GM12878 (cell line): ENCODE measurements around the gene SRC. TPM values are rescaled to one million over a fixed set of nuclear protein-coding genes. Genes with fewer than 3 reads are reported as not detected.

Experiments
- ATAC-seq: fragments of 200-7000 bp; cut with Tn5 transposase; 3 replicates; pipeline ENCODE4 v1.9.1; 2020; ENCODE audit warnings: mild to moderate bottlenecking, moderate library complexity
- BruUV-seq: library from RNA; stranded (reverse); fragments of 400-500 nt; replicated peaks from 2 replicates; lab custom pipeline; 2021; lab: Mats Ljungman, UMichigan
- CTCF ChIA-PET: fragments of 300-600 bp; sonication (Branson Sonifier 250); formaldehyde crosslinking; extraction: SDS; loops from one replicate; lab custom pipeline; 2021; ENCODE audit warnings: inconsistent platforms; lab: Yijun Ruan, JAX
- POLR2A ChIA-PET: fragments of 350-600 bp; formaldehyde crosslinking; extraction: SDS; loops from one replicate; lab custom pipeline; 2021; ENCODE audit warnings: inconsistent platforms; lab: Charles Lee
- RAD21 ChIA-PET: fragments of 300-600 bp; sonication (Branson Sonifier 250); formaldehyde crosslinking; loops from one replicate; lab custom pipeline; 2023; ENCODE audit warnings: antibody characterized with exemption; ENCODE audit not compliant: unreplicated experiment; lab: Charles Lee
- SMC1A ChIA-PET: fragments of 300-600 bp; sonication (Branson Sonifier 250); formaldehyde crosslinking; loops from one replicate; lab custom pipeline; 2023; ENCODE audit not compliant: unreplicated experiment, uncharacterized antibody; lab: Charles Lee
- DNase-seq: peaks from one replicate; pipeline ENCODE4 v3.0.0-alpha.2; 2011; ENCODE audit warnings: low read depth, low spot score
- FAIRE-seq: peaks from 3 replicates; lab custom pipeline; 2011; peaks lifted over from hg19 to GRCh38; lab: Jason Lieb, UNC
- H2AFZ ChIP-seq: 2 replicates; pipeline ENCODE4 v1.6.0; 2011; ENCODE audit warnings: low read depth, low read length, control low read depth; ENCODE audit not compliant: control insufficient read depth
- H3K27ac ChIP-seq: 2 replicates; pipeline ENCODE4 v1.5.1; 2011; ENCODE audit warnings: control low read depth; ENCODE audit not compliant: control insufficient read depth, insufficient read depth
- H3K27me3 ChIP-seq, 2 experiments: replicated peaks in 1 of 2; 2 replicates each; pipeline versions ENCODE4 v1.6.0 to v1.6.1; 2011; ENCODE audit warnings: low read length in 1 of 2; ENCODE audit not compliant: control insufficient read depth in 2 of 2, insufficient read depth in 2 of 2
- H3K36me3 ChIP-seq, 2 experiments: 2 replicates each; pipeline ENCODE4 v1.5.1; 2011; ENCODE audit warnings: low read length in 1 of 2; ENCODE audit not compliant: control insufficient read depth in 2 of 2, insufficient read depth in 2 of 2
- H3K4me1 ChIP-seq: 2 replicates; pipeline ENCODE4 v1.6.1; 2011; ENCODE audit warnings: mild to moderate bottlenecking, low read length, moderate library complexity, mixed read lengths; ENCODE audit not compliant: control insufficient read depth, insufficient read depth
- H3K4me2 ChIP-seq: 2 replicates; pipeline ENCODE4 v1.6.0; 2011; ENCODE audit warnings: control low read depth; ENCODE audit not compliant: control insufficient read depth, insufficient read depth
- H3K4me3 ChIP-seq: fragments of 200-600 bp; sonication (generic); 2 replicates; pipeline ENCODE4 v1.5.1; 2016
- H3K79me2 ChIP-seq: 2 replicates; pipeline ENCODE4 v1.6.0; 2011; ENCODE audit warnings: low read length; ENCODE audit not compliant: control insufficient read depth, insufficient read depth
- H3K9ac ChIP-seq: 2 replicates; pipeline ENCODE4 v1.8.0; 2011; ENCODE audit warnings: low read length, control low read depth, mixed read lengths; ENCODE audit not compliant: control insufficient read depth, insufficient read depth
- H3K9me3 ChIP-seq: replicated peaks from 3 replicates; pipeline ENCODE4 v1.5.1; 2011; ENCODE audit warnings: mild to moderate bottlenecking, low read length; ENCODE audit not compliant: control insufficient read depth, insufficient read depth
- H4K20me1 ChIP-seq: 2 replicates; pipeline ENCODE4 v1.6.0; 2011; ENCODE audit not compliant: control insufficient read depth, insufficient read depth
- EGR1 ChIP-seq, 2 experiments: IDR thresholded peaks; 1 replicate in 1 of 2; 2 replicates in 1 of 2; pipeline ENCODE4 v1.6.1; 2011 to 2012; ENCODE audit warnings: low read depth in 2 of 2, low read length in 2 of 2, borderline replicate concordance in 1 of 2, mild to moderate bottlenecking in 1 of 2, moderate library complexity in 1 of 2
- IRF3 ChIP-seq: fragments of 450-650 bp; IDR thresholded peaks from 2 replicates; pipeline ENCODE4 v1.6.1; 2014; ENCODE audit warnings: mild to moderate bottlenecking
- NFXL1 ChIP-seq: fragments of 450-650 bp; IDR thresholded peaks from 2 replicates; pipeline ENCODE4 v1.6.1; 2017; ENCODE audit warnings: antibody characterized with exemption, mild to moderate bottlenecking, borderline replicate concordance
- RAD21 ChIP-seq: IDR thresholded peaks from 2 replicates; pipeline ENCODE4 v1.6.1; 2011; ENCODE audit warnings: mild to moderate bottlenecking, low read depth, low read length, moderate library complexity; ENCODE audit not compliant: insufficient read depth
- SRF ChIP-seq, 2 experiments: IDR thresholded peaks; 2 replicates each; pipeline ENCODE4 v1.6.1; 2011; ENCODE audit warnings: low read depth in 2 of 2, low read length in 2 of 2, mild to moderate bottlenecking in 1 of 2, moderate library complexity in 1 of 2
- STAT1 ChIP-seq: fragments of 450-650 bp; conservative IDR thresholded peaks from 2 replicates; pipeline ENCODE4 v1.6.1; 2014; ENCODE audit warnings: antibody characterized with exemption, mild to moderate bottlenecking
- ZNF622 ChIP-seq: fragments of 450-650 bp; IDR thresholded peaks from 2 replicates; pipeline ENCODE4 v1.6.1; 2017; ENCODE audit warnings: mild to moderate bottlenecking, inconsistent platforms
- ZSCAN29 ChIP-seq: fragments of 450-650 bp; IDR thresholded peaks from 2 replicates; pipeline ENCODE4 v1.6.1; 2017; ENCODE audit warnings: mild to moderate bottlenecking, moderate library complexity
- ZZZ3 ChIP-seq: IDR thresholded peaks from 2 replicates; pipeline ENCODE4 v1.6.1; 2011; ENCODE audit warnings: low read depth; ENCODE audit not compliant: control insufficient read depth, insufficient read length
- WGBS: methylation state at CpG from one replicate; pipeline ENCODE4 v1.1.6; 2016; ENCODE audit warnings: low lambda C conversion rate; ENCODE audit not compliant: insufficient replicate concordance, insufficient coverage; ENCODE audit errors: missing lambda C conversion rate; 5-methylcytosine and 5-hydroxymethylcytosine counted together
- in situ Hi-C: fragments of 300-500 bp; cut with MboI; formaldehyde crosslinking; loops from 9 replicates; pipeline ENCODE4 v1.14.3; 2018; ENCODE audit warnings: mixed read lengths
- intact Hi-C: fragments of 100-400 bp; cut with micrococcal nuclease; formaldehyde crosslinking; loops from one replicate; pipeline ENCODE4 v1.14.2; 2022; ENCODE audit not compliant: unreplicated experiment
- polyA plus RNA-seq, 11 experiments: library from polyadenylated mRNA; depleted of rRNA in 4 of 11; unstranded in 6 of 11; stranded (reverse) in 5 of 11; fragments of >200 nt; fragmentation: Nextera tagmentation in 4 of 11; fragmentation: Illumina TruSeq in 1 of 11; extraction: Ambion mirVana in 4 of 11; extraction: Trizol in 1 of 11; gene quantifications; 1 replicate in 1 of 11; 2 replicates in 10 of 11; pipeline versions ENCODE4 v1.2.1 to v1.2.3, GENCODE V29; 2011 to 2016; ENCODE audit warnings: inconsistent platforms in 2 of 11, missing spikeins in 2 of 11, low read depth in 1 of 11
- total RNA-seq, 4 experiments: library from RNA; depleted of rRNA in 3 of 4; stranded (reverse); fragments of >200 nt in 3 of 4; fragmentation: Illumina TruSeq in 1 of 4; extraction: Trizol in 1 of 4; gene quantifications; 2 replicates each; pipeline versions ENCODE4 v1.2.1 to v1.2.3, GENCODE V29; 2013 to 2021
- TF ChIP-seq, protein P1 (sequence below): fragments of 150-350 bp; IDR thresholded peaks from 2 replicates; pipeline ENCODE4 v1.6.1; 2014; ENCODE audit warnings: mild to moderate bottlenecking, low read depth, low read length
- TF ChIP-seq, protein P2 (sequence below): fragments of 450-650 bp; formaldehyde crosslinking; IDR thresholded peaks from 2 replicates; pipeline ENCODE4 v1.4.0; 2022; ENCODE audit warnings: mild to moderate bottlenecking, moderate library complexity

Gene SRC
- total and polyA plus RNA-seq, 10 of the 15 experiments (the other 5 are each of a cell fraction or from before 2014, with no cell fraction given), result 0.60 to 71.3 (median 27.2) TPM

DNA sequence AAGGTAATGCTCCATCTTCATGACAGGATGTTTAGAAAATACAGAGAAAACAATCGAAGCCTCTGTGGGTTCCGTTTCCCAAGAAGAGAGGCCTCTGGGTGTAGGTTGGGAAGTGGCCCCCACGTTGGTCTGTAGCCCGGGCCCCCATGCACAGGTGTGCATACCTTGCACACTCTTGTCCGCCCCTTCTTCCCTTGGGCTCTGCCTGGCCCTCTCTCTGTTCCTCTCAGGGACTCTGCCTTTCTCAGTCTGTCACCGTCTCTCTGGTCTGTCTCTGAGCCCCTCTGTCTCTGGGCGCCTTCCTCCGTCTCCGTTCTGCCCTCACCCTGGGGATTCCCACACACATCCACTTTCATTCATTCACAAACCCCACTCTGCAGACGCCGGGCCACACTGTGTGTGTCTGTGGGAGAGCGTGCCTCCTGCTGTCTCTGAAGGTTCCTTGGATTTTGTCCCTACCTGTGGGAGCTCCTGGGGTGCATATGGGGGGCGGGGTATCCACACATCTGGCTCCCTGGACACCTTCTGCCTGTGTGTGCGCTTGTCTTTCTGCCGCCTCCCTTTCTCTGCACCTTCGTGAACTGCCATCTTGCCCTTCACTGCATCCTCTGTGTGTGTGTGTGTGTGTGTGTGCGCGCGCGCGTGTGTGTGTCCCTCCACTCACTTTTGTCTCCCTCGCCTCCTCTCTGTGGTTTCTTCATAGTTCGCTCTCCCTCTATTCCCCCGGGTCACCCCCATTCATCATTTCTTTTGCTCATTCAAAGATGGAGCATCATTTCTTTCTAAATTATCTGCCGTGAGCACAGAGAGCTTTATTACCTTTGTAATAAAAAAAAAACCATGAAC, 75.3 kb downstream of the SRC start (continued):
- TF ChIP-seq, protein P1, sequence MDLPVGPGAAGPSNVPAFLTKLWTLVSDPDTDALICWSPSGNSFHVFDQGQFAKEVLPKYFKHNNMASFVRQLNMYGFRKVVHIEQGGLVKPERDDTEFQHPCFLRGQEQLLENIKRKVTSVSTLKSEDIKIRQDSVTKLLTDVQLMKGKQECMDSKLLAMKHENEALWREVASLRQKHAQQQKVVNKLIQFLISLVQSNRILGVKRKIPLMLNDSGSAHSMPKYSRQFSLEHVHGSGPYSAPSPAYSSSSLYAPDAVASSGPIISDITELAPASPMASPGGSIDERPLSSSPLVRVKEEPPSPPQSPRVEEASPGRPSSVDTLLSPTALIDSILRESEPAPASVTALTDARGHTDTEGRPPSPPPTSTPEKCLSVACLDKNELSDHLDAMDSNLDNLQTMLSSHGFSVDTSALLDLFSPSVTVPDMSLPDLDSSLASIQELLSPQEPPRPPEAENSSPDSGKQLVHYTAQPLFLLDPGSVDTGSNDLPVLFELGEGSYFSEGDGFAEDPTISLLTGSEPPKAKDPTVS, result no peak
- TF ChIP-seq, all 136 proteins: peak for 0

DNA sequence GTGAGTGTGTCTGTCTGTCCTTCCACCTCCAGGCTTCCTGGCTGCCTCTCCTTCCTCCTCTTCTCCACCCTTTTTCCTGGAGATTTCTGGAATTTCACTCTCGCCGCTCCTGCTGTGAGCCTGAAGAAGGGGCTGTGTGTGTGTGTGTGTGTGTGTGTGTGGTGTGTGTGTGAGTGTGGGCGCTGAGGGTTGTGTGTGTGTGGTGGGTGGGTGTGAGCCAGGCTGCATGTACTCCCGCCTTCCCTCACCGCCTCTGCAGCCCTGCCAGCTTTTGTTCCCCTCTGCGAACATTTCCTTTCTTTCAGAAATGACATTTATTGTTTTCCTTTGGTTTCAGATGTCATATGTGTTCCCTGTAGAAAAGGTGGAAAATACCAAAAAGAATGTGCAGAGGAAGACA, 76.0 kb downstream of the SRC start:
- Histone ChIP-seq H3K4me2 (no peak overlapping the region), H3K4me3 (no peak overlapping the region), H3K27ac (no peak overlapping the region), H3K4me1 (no peaks in the 10 kb centered on the region), H4K20me1 (no peaks in the 10 kb centered on the region), H3K9me3 (no peaks in the 10 kb centered on the region), H3K9ac (no peak overlapping the region), H2AFZ (no peak overlapping the region), H3K27me3 (peaks cover 3 to 8% of the 10 kb centered on the region in 2 experiments; a peak in 3 of 4 replicates), H3K36me3 (no peaks in the 10 kb centered on the region), H3K79me2 (no peaks in the 10 kb centered on the region)
- no peak for FAIRE-seq
- DNase-seq, result no peak
- WGBS, result 29% methylated on average over 4 of the region's 6 CpGs
- RAD21 ChIA-PET, result no interaction called here
- in situ Hi-C loops, result no loop called here
- intact Hi-C loops, result no loop called here
- BruUV-seq, result no TSS peak
- POLR2A ChIA-PET, result no interaction called here
- ATAC-seq, result no peak
- CTCF ChIA-PET, result no interaction called here
- SMC1A ChIA-PET, result no interaction called here
- TF ChIP-seq SRF (IDR thresholded peaks at IDR 0.05; ENCODE audit: low read depth in 2 of 2, low read length in 2 of 2) (no peak), EGR1 (IDR thresholded peaks at IDR 0.05; ENCODE audit: borderline replicate concordance in 1 of 2, low read depth in 2 of 2, low read length in 2 of 2) (no peak), IRF3 (no peak), NFXL1 (no peak), ZZZ3 (no peak), RAD21 (no peak), ZNF622 (no peak), STAT1 (no peak), ZSCAN29 (no peak)
- TF ChIP-seq, protein P2, sequence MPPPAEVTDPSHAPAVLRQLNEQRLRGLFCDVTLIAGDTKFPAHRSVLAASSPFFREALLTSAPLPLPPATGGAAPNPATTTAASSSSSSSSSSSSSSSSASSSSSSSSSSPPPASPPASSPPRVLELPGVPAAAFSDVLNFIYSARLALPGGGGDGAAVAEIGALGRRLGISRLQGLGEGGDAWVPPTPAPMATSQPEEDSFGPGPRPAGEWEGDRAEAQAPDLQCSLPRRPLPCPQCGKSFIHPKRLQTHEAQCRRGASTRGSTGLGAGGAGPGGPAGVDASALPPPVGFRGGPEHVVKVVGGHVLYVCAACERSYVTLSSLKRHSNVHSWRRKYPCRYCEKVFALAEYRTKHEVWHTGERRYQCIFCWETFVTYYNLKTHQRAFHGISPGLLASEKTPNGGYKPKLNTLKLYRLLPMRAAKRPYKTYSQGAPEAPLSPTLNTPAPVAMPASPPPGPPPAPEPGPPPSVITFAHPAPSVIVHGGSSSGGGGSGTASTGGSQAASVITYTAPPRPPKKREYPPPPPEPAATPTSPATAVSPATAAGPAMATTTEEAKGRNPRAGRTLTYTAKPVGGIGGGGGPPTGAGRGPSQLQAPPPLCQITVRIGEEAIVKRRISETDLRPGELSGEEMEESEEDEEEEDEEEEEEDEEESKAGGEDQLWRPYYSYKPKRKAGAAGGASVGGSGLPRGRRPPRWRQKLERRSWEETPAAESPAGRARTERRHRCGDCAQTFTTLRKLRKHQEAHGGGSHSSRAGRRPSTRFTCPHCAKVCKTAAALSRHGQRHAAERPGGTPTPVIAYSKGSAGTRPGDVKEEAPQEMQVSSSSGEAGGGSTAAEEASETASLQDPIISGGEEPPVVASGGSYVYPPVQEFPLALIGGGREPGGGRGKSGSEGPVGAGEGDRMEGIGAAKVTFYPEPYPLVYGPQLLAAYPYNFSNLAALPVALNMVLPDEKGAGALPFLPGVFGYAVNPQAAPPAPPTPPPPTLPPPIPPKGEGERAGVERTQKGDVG (CRISPR knock-in tag), result no peak
